OCI-LY3 (cell line): Measurements from ENCODE around the gene CCL7.

Experiments used
- CTCF ChIP-seq: fragments of 200-600, 300-600 bp; sonication (generic); IDR thresholded peaks from 2 replicates; pipeline ENCODE4 v1.5.1; 2014; ENCODE audit warnings: antibody characterized with exemption, low read length, low read depth
- EZH2phosphoT487 ChIP-seq: fragments of 200-600 bp; shearing (Covaris generic); IDR thresholded peaks from 2 replicates; pipeline ENCODE4 v1.6.1; 2018; ENCODE audit warnings: antibody characterized with exemption, mixed run types, low read depth

- no peak for TF ChIP-seq CTCF
- no peak for TF ChIP-seq EZH2phosphoT487
Measured at GRCh38 chr17:34307110-34307509, 37.1 kb downstream of the CCL7 start.
